Stimulated activated CD4-positive, alpha-beta T cell treated with anti-CD3 and anti-CD28 coated beads, Interleukin-15, amount 100 ng/mL, for 24 hours (primary cell): ENCODE data around the gene ZNRF2.
"Not testable (repeated sequence)": the region's sequence is repeated elsewhere in the genome, so short reads cannot be mapped to it uniquely, and the experiment has no call there.

Source experiments
- DNase-seq: peaks from one replicate; pipeline ENCODE4 v3.0.0-alpha.2; 2020

Gene ZNRF2

DNA sequence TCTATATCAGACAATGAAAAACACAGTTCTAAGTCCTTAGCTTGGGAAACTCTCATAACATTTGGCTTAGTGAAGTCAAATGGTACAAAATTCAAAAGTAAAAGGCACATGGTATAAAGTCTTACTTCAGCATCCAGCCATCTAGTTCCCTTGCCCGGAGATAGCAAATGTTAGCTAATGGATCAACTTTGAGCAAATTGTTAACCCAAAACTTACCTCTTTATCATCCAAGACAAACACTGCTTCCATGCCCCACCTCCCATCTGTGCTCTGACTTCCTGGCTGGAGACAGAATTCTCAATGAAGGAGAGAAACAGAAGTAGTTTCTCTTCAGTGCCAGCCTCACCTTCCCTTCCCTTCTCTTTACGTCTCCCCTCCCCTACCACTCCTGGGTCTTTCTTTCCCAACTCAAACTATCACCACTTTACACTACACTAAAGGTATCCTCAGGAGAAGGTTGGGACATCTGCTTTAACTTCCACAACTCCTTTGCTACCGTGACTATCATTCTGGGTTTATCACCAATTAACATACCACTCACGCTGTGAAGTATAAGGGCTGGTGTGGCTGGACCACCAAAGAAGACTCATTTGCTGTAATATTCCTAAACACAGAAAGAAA, 21.2 kb upstream of the ZNRF2 start:
- DNase-seq, result no peak

DNA sequence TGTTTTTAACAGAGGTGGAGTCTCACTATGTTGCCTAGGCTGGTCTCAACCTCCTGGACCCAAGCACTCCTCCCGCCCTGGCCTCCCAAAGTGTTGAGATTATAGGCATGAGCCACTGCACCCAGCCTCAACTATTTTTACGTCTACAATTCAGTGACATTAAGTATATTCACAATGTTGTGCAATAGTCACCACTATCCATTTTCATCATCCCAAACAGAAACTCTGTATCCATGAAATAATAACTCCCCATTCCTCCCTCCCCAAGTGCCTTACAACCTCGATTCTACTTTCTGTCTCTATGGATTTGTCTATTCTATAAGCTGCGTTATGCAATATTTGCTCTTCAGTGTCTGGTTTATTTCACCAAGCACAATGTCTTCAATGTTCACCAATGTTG, 20.3 kb upstream of the ZNRF2 start:
- DNase-seq, result no peak

DNA sequence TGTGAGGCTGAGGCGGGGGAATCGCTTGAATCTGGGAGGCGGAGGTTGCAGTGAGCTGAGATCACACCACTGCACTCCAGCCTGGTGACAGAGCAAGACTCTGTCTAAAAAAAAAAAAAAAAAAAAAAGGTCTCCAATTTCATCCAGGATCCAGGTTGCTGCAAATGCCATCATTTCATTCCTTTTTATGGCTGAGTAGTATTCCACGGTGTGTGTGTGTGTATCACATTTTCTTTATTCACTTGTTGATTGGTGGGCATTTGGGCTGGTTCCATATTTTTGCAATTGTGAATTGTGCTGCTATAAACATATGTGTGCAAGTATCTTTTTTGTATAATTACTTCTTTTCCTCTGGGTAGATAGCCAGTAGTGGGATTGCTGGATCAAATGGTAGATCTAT, 19.2 kb upstream of the ZNRF2 start:
- not testable (repeated sequence) for DNase-seq

DNA sequence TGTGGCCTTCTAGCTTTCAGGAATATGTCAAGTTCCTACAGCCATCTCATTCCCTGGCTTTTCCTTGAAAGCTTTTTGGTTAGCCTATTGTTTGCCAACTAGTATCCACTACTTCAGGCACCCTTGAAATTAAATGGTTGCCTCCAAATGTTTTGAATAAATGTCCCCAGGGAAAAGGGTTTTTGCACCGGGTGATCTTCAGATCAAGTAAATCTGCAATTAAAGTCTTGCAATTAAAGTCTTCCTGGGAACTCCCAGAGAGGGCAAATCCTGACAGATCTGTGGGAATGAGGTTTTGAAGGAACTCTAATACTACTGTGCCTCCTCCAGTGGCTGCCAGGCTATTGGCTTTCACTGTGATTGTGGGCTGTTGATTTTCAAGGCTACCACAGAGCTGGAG, 17.7 kb upstream of the ZNRF2 start:
- no peak for DNase-seq

DNA sequence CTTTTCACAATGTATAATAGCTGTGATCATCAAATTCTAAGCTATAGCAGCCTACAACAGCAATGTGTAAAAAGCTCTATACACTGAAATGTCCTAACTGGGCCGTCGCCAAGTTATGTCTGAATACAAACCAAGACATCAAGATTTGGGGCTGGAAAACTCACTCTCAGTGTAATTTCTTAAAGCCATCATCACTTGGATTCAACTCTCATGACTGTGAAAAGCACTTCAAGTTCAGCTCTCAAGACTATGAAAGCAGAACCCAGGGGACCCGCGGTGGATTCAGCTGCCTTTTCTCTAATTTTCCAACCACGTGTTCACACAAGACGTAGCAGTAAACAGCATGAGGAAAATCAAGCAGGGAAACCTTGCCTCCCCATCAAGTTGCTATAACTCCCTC, 15.8 kb upstream of the ZNRF2 start:
- no peak for DNase-seq

DNA sequence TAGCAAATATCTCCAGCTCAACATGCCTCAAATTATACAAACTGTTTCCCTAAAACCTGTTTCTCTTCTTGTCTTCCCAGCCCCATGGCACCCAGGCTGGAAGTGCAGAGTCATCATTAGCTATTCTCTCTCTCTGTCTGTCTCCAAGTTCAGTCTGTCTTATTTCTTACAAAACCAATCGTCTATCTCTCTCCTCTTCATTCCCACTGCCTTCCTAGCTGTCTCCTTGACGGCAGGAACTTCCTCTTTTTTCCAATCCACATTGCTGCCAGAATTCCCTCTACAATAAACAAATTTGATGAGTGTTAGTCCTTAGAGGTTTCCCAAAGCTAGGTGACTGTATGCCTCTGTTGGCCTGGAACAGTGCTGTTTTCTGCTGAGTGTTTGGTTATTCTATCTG, 14.9 kb upstream of the ZNRF2 start:
- DNase-seq, result no peak

DNA sequence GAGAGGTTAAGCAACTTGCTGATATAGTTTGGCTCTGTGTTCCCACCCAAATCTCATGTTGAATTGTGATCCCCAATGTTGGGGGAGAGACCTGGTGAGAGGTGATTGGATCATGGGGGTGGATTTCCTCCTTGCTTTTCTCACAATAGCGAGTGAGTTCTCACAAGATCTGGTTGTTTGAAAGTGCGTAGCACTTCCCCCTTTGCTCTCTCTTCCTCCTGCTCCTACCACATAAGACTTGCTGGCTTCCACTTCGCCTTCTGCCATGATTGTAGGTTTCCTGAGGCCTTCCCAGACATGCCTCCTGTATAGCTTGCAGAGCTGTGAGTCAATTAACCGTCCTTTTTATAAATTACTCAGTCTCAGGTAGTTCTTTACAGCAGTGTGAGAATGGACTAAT, 13.5 kb upstream of the ZNRF2 start:
- no peak for DNase-seq

DNA sequence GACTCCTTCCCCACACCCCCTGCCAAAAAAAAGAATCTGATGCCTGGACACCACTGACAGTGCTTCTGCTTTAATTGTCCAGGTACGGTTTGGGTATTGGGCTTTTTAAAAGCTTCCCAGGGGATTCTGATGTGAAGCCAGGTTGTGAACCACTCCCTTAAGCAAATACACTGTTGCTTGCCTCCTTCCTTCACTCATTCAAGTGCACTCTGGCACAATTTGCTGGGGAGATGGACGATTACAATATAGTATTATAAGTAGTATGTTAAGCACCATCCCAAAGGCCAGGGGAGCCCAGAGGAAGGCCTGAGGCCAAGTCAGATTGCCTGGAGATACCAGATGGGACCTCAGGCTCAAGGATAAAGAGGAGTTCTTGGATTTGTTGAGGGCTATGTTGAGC, 12.3 kb upstream of the ZNRF2 start:
- DNase-seq, result no peak

DNA sequence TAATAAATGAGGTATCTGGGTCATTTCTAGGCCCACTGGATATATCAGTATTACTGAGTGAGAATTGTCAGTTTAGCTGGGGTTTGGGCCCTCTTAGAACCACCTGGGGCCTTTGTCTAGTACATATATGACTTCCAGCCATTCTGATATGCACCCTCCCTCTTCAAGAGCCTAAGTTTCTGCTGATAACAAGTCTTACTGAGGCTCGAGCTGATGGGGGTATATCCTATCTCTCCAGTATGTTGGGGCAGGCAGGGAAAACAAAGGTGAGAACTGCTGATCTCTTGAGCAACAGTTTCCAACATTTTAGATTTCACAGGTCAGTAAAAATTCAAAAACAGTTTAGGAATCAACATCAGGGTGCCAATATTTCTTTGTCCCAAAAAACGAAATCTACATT, 10.8 kb upstream of the ZNRF2 start:
- no peak for DNase-seq

DNA sequence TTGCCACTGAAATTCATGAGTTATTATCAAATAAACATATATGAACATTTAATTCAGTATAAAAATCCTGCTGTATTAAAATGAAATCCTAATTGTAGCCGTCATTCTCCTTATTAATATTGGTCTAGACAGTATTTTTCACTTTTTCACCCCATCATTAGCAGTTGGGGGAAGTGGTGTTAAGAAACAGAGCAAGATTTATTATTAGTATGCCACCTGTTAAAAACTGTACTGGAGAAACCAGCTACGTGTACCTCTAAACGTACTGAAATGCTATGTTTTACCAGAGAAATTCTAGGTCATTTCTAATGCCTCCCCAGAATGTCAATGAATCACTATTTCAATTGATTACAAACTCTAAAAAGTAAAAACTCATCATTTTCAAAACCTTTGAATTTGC, 9.8 kb upstream of the ZNRF2 start:
- DNase-seq, result no peak

DNA sequence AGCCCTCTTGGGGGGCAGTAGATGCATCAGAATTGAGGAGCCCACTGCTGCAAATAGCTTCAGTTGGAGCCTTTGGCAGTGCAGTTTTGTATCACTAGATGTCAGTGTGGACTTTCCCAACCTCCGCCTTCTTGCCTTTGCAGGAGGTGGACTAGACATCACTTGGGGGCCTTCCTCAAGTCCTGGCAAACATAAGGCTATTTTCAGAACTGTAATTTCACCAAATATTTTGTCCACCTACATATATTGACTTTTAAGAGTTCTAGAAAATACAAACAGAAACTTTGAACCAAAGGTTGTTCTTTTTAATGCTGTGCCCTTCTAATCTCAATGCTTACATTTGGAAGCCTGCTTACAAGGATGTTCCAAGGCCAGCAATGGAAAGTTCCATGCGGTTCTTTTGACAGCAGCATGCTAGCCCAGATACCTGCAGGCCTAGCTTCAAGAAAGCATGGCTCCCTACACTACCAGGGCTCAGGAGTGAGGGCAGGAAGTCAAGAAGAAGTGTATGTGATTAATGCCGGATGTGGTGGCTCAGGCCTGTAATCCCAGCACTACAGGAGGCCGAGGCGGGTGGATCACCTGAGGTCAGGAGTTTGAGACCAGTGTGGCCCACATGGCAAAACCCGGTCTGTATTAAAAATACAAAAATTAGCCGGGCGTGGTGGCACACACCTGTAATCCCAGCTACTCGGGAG, 8.0 kb upstream of the ZNRF2 start:
- peak; percentile 42 for DNase-seq

DNA sequence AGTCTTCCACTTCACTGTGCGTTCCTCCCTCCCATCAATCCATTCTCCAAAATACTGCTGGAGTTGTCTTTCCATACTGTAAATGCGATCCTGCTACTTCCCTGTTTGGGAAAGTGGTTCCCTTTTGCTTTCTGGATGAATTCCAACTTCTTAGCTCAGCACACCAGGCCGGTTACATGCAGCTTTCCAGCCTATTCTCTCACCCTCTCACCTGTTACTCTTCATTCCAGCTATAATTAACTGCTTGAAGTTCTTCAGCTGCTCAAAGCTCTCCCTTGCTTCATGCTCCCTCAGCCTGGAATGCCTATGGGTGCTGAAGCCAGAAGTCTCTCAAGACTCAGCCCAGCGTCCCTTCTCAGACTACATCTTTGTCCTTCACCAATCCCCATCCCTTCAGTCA, 6.0 kb upstream of the ZNRF2 start:
- DNase-seq, result no peak

DNA sequence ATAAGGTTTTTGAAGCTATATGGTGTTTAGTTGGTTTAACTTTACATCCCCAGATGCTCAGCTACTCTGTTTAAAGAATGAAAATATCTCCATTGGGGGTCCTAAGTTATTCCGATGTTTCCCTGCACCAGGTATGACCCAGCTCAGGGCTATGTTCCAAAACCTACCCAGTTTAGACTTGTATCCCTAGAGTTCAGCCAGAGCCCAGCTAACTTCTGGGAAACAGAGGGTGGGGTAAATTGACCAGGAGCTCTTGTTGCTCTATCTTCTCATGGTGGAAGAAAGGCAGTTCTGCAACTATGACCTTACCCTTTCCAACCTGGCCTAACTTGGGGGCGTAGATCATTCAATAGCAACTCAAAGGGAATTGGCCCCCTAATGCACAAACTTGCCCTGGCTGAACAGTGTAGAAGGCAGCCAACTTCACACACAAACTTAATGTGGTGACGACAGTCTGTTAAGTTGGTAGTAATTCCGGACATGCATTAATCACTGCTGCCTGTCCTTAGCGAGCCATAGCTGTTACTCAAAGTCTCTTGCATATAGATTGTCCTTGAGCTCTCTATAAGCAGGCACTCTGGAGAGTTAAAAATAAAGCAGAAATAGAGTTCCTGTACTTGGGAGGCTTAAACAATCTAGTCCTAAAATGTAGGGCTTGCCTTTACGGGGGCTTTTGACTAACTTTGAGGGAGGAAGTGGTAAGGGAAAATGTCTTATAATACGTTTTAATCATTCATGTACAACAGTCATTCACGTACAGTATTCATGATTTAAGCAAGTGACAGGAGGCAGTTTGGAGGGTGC, 5.3 kb upstream of the ZNRF2 start:
- no peak for DNase-seq

DNA sequence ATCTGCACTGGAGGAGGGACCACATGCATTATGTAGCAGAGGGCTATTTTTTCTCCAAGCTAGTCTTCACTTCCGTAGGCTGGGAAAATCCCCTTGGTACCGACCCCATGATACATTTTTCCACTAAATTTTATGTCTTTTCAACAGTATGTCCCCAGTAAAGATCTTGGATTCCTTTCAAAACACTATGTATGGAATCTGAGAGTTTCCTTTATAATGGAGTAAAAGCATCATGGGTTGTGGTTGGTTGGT, 4.8 kb upstream of the ZNRF2 start:
- no peak for DNase-seq

DNA sequence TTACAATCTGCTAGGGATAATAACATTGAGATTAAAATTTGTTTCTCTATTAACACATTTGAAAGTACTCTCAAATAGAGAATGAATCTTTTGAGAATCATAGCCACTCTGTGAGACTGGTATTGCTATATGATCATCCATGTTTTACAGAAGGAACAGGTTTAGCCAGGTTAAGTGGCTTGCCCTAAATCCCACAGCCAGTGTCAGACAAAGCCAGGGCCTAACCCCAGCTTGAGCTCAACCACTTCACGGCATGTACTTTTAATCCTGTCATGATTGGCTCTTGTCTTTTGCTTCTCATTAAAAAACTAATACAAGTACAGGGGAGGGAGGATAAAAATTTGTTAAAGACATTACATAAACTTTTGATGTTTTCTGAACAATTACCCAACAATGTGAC, 3.8 kb upstream of the ZNRF2 start:
- no peak for DNase-seq

DNA sequence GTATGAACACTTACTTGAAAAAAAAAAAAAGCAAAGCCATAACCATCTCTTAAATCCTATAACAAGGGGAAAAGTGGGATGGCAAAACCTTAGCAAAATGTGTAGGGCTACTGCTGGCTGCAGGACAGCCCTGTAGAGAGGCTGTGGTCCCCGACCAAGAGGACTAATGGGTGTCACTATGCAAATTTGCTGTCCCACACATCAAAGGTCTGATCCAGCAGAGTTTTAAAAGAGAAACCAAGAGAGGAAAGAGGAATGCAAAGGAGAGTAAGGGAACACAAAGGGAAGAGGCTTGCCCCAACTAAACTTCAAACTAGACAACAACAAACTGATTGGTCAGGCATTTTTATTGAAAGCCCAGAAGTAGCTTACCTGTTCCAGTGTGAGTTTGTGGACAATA, 3.1 kb upstream of the ZNRF2 start:
- DNase-seq, result no peak

DNA sequence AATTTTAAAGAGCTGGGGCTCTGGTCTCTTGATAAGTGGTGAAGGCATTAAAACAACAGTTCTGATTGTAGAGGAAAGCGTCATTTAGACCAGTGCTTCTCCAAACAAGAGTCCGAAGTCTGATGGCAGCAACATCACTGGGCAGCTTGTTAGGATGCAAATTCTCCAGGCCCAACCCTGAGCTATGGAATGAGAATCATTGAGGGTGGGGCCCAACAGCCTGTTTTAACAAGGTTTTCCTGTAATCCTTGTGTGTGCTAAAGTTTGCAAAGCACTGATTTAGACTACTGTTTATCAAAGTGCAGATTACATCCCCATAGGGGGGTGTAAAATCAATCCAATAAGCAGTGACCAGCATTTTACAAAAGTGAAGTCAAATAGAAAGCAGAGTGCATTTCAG, 2.6 kb upstream of the ZNRF2 start:
- no peak for DNase-seq

DNA sequence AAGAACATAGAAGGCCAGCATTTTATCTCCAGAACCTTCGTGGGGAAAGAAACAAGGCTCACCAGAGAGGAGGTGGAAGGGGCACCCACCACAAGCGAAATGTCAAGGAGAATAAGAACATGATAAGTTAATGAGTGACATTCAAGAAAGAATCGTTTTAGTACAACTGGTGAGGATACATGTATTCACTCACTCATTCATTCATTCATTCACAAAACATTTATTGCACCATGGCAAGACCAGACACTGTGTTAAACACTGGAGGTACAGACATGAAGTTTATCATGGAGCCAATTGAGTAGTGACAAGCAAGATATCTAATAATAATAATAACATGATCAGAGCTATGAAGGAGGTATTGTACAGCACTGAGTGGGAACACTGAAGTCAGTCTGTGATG, 1.7 kb upstream of the ZNRF2 start:
- DNase-seq, result no peak

DNA sequence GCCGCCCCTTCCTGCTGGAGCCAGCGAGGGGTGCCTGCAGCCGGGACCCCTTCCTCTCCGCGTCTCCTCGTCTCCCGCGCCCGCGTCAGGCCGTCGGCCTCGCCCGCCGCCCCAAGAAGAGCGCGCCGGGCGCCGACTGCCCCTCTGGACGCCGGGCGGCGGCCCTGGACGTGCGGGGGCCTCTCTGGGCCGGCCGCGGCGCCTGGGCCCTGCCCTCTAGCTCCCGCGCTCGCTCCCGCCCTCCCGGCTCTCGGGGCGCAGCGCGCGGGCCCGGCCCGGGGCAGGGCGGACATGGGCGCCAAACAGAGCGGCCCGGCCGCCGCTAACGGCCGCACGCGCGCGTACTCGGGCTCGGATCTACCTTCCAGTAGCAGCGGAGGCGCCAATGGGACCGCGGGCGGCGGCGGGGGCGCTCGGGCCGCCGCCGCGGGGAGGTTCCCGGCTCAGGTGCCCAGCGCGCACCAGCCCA, 704 bp downstream of the ZNRF2 start:
- DNase-seq, result peak; percentile 55

DNA sequence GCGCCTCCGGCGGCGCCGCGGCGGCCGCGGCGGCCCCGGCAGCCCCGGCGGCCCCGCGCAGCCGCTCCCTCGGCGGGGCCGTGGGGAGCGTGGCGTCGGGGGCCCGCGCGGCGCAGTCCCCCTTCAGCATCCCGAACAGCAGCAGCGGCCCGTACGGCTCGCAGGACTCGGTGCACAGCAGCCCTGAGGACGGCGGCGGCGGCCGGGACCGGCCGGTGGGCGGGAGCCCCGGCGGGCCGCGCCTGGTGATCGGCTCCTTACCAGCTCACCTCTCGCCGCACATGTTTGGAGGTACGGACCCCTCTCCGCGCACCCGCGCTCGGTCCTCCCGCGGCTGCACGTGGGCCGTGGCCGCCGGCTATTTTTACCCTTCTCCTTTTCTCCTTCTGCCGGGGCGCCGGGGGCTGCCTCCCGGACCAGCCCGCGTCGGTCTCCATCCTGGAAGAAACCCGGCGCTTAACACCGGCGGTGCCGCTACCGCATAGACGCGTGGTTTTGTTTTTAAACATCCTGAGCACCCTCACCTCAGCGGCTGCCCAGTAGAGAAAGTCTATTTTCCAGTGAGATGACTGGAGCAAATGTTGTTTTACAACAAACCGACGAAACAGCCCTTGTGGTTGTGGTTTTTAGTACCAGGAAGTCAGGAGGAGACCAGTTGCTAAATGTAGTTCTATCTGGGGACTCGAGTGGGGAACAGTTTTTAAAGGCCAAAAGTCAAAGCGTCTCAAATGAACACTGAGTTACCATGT, 1.3 kb downstream of the ZNRF2 start:
- DNase-seq, result peak; percentile 72

DNA sequence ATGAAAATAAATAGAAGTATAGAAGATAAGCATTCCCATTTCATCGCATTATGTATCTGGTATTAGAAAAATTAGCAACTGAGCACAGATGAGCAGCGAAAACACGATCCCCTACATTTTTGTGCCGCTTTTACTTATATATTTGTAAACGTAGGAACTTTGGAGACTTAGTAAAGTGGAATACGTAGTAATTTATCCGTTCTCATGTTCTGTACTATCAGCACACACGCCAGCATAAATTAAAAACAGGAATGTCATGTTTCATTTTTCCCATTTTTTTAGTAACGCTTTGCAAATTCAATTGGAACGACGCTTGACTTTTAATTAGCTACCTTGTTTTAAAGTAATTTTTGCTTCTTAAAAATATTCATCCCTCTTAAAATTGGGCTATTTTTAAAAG, 2.4 kb downstream of the ZNRF2 start:
- no peak for DNase-seq

DNA sequence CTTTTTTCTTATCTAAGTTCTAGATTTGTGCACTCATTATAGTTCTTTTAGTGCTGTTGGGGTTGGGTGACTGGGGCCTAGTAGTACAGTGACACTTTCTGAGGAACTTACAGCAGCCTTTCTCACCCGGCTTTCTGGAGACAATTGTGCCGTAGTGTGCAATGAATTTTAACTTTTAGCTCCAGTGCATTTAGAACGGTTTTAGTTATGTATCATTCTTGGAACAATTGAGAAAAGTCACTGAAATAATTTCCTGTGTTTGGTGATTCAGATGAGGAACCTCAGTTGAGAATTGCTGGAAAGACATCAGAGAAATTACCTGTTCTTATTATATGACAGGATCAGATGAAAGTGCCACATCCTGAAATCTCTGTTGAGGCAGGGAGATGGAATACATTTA, 3.2 kb downstream of the ZNRF2 start:
- DNase-seq, result not testable (repeated sequence)

DNA sequence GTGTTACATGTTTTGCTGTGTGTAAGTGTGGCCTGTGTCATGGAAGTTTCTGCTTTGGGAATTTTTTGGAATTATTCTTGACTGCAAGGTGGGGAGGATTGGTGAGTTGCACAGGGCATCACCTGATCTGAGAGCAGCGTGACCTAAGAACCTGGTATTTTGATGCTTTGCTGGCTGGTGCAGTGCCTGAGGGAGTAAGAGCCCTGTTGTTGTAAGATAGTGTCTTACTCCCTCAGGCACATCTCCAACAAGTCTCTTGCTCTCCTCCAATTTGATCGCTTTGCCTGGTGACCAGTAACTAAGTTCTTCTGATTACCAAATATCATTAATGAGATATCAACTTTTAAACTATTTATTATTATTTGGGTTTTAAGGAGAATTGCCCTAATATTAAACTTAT, 5.2 kb downstream of the ZNRF2 start:
- DNase-seq, result not testable (repeated sequence)

DNA sequence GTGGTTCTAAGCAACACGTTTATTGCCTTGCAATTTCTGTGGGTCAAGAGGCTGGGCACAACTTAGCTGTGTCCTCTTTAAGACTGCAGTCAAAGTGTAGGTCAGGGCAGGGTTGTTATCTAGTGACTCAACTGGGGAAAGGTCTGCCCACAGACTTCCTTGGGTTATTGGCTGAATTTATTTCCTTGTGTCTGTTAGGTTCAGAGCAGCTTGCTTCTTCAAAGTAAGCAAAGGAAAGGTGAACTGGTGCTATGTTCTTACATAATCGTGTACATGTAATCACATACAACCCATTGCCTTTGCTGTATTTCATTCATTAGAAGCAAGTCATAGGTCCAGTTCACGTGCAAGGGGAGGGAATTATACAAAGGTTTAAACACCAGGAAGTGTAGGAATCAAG, 5.9 kb downstream of the ZNRF2 start:
- not testable (repeated sequence) for DNase-seq
